HG03196 (cell line): ENCODE results near the gene SORD.
"Not testable (repeated sequence)": the region's sequence is repeated elsewhere in the genome, so short reads cannot be mapped to it uniquely, and the experiment has no call there.

Source experiments
- ATAC-seq: cut with Tn5 transposase; IDR thresholded peaks from one replicate; pipeline ENCODE4 v1.9.1; 2021; ENCODE audit not compliant: unreplicated experiment

The SORD gene

DNA sequence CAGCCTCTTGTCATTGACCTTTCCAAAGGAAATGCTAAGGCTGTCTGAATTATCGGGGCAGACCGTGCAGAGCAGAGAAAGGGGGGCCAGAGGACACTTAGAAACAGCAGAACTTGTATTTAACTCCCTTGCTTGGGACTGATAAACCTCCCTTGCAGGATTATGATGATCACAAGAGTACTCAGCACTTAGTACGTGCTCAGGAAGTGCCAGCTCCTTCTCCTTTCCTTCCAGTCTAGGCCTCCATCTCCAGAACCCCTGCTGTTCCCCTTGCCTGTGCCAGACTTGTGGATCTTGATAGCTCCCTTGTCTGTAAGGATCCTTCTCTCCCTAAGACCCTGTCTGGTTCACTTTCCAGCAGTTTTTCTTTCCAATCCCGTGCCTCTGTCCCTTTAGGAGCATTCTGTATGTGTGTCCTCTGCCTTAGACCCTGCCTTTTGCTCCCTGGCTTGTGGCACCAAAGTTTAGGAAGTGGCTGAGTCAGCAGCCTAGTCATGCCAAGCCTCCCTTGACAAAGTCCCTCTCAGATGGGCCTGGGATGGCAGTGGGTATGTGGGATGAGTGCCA lies 747 bp downstream of the SORD start:
- ATAC-seq, result no peak

DNA sequence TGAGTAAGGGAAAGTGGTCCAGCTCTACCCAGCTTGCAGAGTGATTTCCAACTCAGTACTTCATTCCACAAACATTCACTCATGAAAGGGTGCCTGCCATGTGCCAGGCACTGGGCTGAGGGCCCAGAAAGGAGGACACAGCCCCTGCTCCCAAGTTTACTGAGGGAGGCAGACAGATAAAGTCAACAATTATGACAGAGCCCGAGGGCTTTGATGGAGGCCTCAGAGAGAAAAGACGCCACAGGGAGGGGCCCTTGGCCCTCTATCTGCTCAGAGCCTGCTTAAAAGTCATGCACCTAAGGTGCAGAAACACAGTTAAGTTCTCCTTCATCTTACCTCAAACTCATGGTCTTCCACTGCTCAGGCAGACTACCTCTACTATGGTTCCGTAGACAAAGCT lies 1.7 kb downstream of the SORD start:
- ATAC-seq, result not testable (repeated sequence)

DNA sequence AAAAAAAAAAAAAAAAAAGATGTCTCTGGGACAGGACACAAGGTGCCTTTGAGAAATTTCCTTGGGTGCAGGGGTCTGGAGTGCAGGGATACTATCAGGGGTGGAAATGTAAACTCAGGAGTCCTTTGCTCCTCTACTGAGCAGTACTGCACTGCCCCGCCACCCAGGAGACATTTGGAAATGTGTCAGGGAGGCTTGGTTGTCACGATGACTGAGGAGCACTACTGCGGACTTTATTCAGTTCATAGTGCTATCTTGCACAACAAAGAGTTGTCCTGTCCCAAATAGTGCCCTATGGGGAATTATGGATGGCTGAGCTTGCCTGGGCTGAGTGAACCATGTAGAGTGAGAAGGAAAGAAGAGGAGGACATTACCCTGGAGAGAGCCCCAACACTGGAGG lies 2.6 kb downstream of the SORD start:
- ATAC-seq, result not testable (repeated sequence)

DNA sequence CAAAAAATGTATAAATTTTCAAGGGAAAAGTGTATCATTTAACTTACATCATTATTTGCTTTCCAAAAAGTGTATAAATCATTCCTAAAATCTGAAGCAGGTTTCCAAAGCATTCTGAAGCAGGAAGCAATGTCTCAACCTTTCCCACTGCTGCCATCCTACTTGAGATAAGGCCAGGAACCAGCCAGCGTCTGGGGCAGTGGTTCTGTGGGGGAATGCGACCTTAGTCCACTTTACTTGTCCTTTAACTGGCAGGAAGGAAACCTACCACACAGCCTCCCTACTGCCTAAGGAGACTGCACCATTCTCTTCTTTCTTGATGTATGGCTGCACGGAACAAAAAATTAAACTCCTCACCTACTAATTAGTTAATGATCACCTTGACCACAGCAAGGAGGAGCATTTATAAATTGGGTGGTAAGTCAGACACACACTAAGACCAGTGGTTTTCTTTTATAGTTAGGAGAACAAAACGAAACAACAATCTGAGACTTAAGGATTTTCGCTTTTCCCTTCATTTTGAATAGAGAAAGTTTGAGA lies 3.7 kb downstream of the SORD start:
- no peak for ATAC-seq

DNA sequence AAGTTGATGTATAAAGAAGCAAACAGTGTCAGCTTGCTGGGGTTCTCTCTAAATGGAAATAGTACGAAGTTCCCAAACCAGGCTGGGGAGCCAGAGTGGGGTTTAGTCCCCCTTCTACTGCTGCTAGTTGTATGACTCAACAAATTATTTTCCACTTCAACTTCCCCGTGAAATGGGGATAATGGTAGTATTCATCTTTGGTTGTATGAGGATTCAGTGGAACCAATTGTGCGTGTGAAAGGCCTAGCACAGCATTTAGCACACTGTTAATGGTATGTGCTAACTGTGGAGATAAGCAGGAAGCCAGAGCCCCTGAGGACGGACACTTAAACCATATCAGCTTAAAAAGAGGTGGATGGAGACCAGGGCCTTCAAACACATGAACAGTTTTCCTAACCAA lies 4.2 kb downstream of the SORD start:
- no peak for ATAC-seq

DNA sequence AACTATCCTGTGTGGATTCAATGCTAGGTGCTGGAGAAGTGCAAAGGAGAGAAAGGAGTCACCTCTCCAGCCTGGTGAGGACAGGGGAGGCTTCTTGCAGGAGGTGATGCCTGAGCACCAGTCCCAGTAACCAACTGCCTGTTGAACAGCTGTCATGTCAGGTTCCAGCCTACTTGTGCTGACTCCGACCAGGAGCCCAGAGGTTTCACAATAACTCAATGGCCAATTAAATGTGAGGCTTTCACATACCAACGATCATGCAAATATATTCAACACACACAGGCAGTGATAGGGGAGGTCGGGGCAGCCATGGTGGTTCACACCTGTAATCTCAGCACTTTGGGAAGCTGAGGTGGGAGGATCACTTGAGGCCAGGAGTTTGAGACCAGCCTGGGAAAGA lies 7.7 kb downstream of the SORD start:
- no peak for ATAC-seq

DNA sequence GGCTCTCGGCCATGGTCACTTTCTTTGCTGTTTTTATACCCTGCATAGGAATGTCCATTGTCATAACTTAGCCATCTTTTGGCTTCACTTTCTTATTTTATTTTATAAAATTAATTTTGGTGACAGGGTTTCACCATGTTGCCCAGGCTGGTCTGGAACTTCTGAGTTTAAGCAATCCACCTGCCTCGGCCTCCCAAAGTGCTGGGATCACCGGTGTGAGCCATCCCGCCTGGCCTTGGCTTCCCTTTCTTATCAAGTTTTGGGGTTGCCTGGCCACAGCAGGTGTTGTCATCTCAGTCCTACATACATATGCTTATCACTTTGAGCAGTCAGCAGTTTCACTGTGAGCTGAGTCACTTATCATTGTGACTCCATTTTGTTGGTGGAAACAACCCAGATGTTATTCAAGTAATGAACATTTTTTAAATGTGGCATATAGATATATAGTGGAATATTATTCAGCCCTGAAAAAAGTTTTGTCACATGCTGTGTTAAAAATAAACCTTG lies 8.6 kb downstream of the SORD start:
- not testable (repeated sequence) for ATAC-seq

DNA sequence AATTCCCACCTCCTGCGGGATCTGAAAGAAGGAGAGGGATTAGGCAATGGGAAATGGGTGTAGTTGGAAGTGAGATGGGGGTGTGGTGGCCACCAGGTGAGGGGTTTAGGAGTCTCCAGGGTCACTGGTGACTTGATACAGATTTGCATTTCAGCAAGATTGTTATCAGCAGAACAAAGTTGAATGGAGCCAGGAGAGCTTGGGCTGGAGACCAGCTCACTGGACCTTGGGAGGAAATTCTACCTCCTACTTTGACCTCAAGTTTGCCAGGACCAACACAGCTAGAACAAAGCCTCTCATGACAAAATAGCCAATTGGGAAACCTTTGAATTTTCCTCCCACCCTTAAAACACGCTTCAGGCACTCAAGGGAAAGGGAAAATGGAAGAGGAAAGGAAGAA lies 9.5 kb downstream of the SORD start:
- not testable (repeated sequence) for ATAC-seq

DNA sequence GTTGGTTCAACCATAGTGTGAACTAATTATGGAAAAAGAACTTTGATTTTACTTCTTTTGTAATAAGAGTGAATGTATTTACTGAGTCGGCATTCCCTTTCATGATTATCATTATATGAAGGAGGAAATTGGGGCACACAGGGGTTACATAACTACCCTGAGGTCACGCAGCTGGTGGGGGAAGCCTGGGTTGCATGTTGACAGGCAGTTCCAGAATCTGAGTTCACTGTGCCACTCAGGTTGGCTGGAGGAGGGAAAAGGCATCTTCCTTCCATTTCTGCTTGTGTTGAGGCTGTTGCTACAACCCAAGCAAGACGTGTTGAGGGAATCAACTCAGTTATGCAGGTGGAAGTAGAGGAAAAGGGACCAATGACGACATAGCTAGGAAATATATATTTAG lies 11.1 kb downstream of the SORD start:
- ATAC-seq, result not testable (repeated sequence)

DNA sequence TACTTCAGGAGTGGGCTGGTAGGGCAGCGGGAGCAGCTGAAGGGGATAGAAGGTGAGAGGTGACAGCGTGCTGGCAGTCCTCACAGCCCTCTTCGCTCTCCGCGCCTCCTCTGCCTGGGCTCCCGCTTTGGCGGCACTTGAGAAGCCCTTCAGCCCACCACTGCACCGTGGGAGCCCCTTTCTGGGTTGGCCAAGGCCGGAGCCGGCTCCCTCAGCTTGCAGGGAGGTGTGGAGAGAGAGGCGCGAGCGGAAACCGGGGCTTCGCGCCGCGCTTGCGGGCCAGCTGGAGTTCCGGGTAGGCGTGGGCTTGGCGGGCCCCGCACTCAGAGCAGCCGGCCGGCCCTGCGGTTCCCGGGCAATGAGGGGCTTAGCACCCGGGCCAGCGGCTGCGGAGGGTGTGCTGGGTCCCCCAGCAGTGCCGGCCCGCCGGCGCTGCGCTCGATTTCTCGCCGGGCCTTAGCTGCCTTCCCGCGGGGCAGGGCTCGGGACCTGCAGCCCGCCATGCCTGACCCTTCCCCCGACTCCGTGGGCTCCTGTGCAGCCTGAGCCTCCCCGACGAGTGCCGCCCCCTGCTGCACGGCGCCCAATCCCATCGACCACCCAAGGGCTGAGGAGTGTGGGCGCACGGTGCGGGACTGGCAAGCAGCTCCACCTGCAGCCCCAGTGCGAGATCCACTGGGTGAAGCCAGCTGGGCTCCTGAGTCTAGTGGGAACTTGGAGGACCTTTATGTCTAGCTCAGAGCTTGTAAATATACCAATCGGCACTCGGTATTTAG lies 11.8 kb downstream of the SORD start:
- not testable (repeated sequence) for ATAC-seq

DNA sequence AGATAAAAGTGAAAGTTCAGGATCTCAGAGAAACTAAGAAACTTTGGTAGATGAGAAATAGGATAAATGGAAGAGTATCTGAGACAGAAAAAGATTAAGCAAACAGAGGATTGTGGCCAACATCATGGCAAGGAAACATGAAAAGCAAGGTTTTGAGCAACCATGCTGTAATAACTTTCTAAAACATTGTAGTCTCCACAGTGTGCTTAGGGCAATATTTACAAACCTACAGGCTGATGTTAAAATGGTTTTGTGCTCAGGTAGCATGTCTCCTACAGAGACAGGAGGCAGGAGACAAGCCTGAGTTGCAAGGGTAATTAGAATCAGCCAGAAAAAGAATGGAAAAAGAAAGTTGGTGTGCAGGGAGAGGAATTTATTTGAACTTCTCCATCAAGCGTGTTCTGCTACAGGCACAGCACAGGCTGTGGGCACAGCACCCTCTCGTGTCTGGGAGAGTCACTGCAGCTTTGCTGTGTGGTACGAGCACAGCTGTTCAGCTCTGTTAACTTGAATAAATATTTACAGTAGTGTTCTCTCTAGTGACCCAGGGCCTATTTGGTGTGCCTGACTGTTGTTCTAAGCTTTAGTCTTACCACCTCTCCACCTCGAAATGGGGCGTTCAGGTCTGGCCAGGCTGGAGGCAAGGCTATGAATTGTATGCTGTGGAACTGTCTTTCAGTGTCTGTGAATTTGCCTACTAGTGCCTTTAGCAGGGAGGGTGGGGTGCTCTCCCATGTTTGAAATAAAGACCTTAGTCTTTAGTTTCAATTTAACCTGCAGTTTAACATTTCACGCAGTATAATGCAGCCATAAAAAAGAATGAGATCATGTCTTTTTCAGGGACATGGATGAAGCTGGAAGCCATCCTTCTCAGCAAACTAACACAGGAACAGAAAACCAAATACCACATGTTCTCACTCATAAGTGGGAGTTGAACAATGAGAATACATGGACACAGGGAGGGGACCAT lies 14.1 kb downstream of the SORD start:
- not testable (repeated sequence) for ATAC-seq

DNA sequence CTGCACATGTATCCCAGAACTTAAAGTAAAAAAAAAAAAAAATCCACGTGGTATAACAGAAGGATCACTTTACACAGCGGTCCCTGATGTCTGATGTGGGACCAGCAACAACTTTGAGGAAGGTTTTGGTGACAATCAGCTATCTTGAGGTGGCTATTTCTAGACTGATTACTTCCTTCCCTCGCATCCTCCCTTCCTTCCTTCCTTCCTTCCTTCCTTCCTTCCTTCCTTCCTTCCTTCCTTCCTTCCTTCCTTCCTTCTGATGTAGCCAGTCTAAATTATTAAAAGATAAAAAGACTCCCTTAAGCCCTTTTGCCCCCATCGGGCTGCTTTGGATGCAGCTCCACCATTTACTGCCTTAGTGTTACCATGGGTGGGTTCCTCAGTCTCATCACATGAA lies 14.9 kb downstream of the SORD start:
- ATAC-seq, result no peak

DNA sequence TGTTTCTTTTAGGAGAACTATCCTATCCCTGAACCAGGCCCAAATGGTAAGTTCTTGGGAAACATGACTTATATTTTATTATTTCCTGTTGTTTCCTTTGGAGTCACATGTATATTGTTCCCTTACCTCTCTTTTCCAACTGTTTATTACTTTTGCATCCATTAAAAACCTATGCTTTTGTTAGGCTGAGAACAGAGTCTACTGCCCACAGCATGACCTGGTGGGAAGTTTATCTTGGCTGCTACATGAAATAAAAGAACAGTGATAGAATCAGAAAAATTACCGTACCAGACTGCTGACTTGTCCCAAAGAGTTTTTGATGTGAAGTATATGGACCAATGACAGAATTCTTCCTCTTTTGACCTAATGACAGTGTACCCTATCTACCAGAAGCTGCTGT lies 17.4 kb downstream of the SORD start:
- ATAC-seq, result not testable (repeated sequence)

DNA sequence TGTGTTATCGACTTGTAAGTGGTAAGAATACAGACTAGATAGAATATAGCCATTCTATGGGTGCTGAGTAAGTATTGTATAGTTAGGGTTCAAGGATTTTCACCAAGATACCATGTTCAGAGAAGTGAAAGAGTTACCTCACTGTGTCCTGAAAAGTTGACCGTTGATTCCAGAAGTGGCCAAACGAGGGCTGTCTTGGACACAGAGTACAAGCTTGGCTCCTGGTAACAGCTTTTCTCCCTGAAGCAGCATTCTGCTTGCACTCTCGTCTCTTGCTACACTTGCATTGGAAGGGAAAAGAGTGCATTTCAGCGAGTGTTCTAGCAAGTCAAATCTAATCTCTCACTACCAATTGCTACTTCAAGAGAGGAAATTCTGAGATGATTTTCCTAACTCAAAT lies 18.5 kb downstream of the SORD start:
- not testable (repeated sequence) for ATAC-seq

DNA sequence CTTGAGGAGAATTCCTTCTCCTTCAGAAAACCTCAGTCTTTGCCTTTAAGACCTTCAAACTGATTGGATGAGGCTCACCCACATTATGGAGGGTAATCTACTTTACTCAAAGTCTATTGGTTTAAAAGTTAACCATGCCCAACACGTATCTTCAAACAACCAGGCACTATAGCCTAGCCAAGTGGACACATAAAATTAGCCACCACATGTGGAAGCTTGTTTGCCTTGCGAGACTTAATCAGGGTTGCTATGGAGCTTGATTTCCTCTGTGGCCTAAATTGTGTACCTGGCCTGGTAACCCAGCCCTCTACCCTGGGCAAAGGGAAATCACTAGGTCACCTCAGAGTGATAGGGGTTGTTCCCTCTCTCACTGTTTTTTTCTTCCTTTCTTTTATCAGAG lies 19.9 kb downstream of the SORD start:
- not testable (repeated sequence) for ATAC-seq

DNA sequence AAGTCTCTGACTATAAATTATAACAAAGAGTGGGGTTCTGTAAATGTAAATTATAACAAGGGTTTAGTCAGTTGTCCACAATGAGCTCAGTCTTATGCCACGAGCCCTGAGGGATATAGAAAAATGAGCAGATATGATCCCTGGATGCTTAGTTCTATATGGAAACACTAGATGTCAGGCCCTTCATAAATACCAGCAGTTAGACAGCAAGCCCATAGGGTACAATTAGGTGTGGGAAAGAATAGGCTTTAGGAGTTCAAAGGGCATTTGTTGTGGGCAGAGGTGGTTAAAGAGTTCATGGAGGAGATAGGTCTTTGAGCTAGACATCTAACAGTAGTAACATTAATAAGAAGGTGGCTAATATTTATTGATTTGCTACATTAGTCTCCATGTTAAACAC lies 21.3 kb downstream of the SORD start:
- not testable (repeated sequence) for ATAC-seq

DNA sequence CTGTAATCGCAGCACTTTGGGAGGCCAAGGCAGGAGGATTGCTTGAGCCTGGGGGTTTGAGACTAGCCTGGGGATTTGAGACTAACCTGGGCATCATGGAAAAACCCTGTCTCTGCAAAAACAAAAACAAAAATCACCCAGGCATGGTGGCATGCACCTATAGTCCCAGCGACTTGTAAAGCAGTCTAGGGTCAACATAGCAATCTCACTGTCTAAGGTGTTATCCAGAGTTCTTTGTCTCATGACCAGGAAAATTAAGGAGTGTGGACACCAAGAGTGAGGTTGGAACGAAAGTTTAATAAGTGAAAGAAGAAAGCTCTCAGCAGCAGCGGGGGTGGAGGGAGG lies 25.4 kb downstream of the SORD start:
- not testable (repeated sequence) for ATAC-seq

DNA sequence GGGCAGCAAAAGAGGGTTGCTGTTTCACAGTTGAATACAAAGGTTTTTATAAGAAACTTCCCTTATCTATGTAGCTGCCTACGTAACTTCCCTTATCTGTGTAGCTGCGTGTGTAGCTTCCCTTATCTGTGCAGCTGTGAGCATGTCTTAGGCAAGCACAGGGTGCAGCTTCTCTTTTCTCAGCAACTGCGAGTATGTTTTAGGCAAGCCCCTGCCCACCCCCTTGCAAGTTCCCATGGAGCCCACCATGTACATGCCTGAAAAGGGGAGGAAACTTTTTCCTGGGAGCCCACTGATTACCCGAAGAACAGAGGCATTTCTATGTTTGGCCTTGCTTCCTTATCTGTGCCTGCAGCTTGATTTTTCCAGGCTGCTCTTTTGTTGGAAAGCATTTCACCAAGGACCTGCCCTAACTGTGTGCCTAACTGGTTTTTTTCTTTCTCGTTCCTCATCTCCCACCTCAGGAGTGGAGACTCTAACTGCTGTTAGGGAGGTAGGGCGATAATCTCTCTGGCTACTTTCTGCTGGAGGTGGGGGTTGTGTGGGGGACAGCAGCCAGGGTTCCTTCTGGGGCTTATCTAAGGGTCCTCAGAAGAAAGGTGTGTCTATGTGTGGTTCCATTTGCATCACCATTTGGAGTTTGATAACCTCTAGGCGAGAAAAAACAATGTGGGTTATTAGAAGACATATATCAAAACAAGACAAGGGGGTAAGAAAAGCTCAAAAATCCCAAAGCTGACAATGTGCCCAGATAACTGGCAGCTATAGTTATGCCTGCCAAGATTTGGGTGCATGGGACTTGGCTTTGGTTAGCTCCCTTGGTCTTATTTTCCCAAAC lies 26.0 kb downstream of the SORD start:
- no peak for ATAC-seq

DNA sequence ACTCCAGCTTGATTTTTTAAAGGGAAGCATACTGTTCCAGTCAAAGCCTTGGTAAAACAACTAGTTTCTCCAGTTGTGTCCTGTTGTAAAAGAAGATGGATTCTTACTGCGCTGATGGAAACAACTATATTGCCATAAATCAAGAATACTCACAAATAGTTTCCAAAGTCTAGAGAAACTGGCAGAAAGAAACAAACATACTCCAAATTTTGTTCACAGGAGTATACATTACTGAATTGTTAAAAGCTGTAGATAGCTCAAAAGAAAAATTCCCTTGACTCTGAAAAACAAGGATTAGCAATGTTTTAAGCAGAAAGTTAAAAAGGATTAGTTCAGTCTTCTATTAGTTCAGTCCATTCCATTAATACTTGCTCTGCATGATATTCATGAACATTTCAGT lies 27.6 kb downstream of the SORD start:
- no peak for ATAC-seq

DNA sequence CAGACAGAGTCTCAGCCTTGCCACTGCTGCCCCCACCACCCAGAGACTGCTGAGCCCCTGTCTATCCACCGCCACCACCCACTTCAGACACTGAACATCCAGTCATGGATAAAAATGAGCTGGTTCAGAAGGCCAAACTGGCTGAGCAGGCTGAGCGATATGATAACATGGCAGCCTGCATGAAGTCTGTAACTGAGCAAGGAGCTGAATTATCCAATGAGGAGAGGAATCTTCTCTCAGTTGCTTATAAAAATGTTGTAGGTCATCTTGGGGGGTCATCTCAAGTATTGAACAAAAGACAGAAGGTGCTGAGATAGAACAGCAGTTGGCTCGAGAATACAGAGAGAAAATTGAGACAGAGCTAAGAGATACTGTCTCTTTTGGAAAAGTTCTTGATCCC lies 29.7 kb downstream of the SORD start:
- not testable (repeated sequence) for ATAC-seq
